H1 (cell line): Measurements from ENCODE around the gene SPOUT1. TPM values are rescaled to one million over a fixed set of nuclear protein-coding genes. Genes with fewer than 3 reads are reported as not detected.

Experiments
- CTCF ChIA-PET: fragments of 300-600 bp; sonication (Branson Sonifier 250); formaldehyde crosslinking; loops from one replicate; lab custom pipeline; 2021; ENCODE audit not compliant: partially characterized antibody; lab: Charles Lee
- POLR2A ChIA-PET: fragments of 300-600 bp; sonication (Branson Sonifier 250); formaldehyde crosslinking; loops from one replicate; lab custom pipeline; 2021; ENCODE audit warnings: inconsistent platforms; ENCODE audit not compliant: partially characterized antibody; lab: Charles Lee
- DNase-seq, 2 experiments: peaks; one replicate each; pipeline versions ENCODE4 v3.0.0 to v3.0.0-alpha.2; 2010 to 2022; ENCODE audit warnings: low spot score in 2 of 2, low read depth in 1 of 2, mixed read lengths in 1 of 2
- FAIRE-seq: peaks from 2 replicates; lab custom pipeline; 2011; peaks lifted over from hg19 to GRCh38; lab: Jason Lieb, UNC
- H2AFZ ChIP-seq: 2 replicates; pipeline ENCODE4 v1.8.1; 2012; ENCODE audit warnings: low read length, inconsistent platforms
- H2AK5ac ChIP-seq: 2 replicates; pipeline ENCODE4 v1.6.1; 2013; ENCODE audit warnings: low read depth, low read length
- H2BK120ac ChIP-seq: replicated peaks from 2 replicates; pipeline ENCODE3; 2013; ENCODE audit warnings: low read depth, low read length, inconsistent platforms
- H2BK12ac ChIP-seq: 2 replicates; pipeline ENCODE4 v1.6.1; 2013; ENCODE audit warnings: low read depth, low read length
- H2BK15ac ChIP-seq: 2 replicates; pipeline ENCODE4 v1.6.1; 2013; ENCODE audit warnings: low read length
- H2BK20ac ChIP-seq: 2 replicates; pipeline ENCODE4 v1.6.1; 2013; ENCODE audit warnings: low read length
- H2BK5ac ChIP-seq: 2 replicates; pipeline ENCODE4 v1.6.1; 2013; ENCODE audit warnings: low read depth, low read length
- H3K14ac ChIP-seq: 2 replicates; pipeline ENCODE4 v1.6.1; 2013; ENCODE audit warnings: inconsistent platforms; ENCODE audit not compliant: insufficient read length
- H3K18ac ChIP-seq: 2 replicates; pipeline ENCODE4 v1.6.1; 2013; ENCODE audit warnings: low read length; ENCODE audit errors: extremely low read depth
- H3K23ac ChIP-seq: 2 replicates; pipeline ENCODE4 v1.6.1; 2013; ENCODE audit warnings: inconsistent platforms; ENCODE audit not compliant: insufficient read length
- H3K23me2 ChIP-seq: 2 replicates; pipeline ENCODE4 v1.6.1; 2013; ENCODE audit warnings: low read depth, low read length
- H3K27ac ChIP-seq: 2 replicates; pipeline ENCODE4 v1.6.1; 2011; ENCODE audit warnings: low read depth, low read length, inconsistent platforms
- H3K27me3 ChIP-seq, 4 experiments: replicated peaks in 1 of 4; 1 replicate in 1 of 4; 2 replicates in 3 of 4; pipeline versions ENCODE4 v1.6.1 to v1.8.1; 2011 to 2013; ENCODE audit warnings: low read length in 3 of 4, mild to moderate bottlenecking in 3 of 4, inconsistent platforms in 2 of 4, mixed read lengths in 2 of 4, moderate library complexity in 1 of 4; ENCODE audit not compliant: control insufficient read depth in 3 of 4, insufficient read depth in 3 of 4; ENCODE audit errors: extremely low read depth in 1 of 4
- H3K36me3 ChIP-seq, 4 experiments: 2 replicates each; pipeline versions ENCODE4 v1.6.1 to v1.8.1; 2011 to 2013; ENCODE audit warnings: mild to moderate bottlenecking in 4 of 4, low read length in 3 of 4, moderate library complexity in 2 of 4, control low read depth in 1 of 4, inconsistent platforms in 1 of 4; ENCODE audit not compliant: insufficient read depth in 4 of 4, control insufficient read depth in 2 of 4
- H3K4ac ChIP-seq: replicated peaks from 2 replicates; pipeline ENCODE3; 2013; ENCODE audit warnings: low read length, low read depth, mixed read lengths, inconsistent platforms; ENCODE audit not compliant: insufficient read length
- H3K4me1 ChIP-seq, 4 experiments: replicated peaks in 1 of 4; 1 replicate in 1 of 4; 2 replicates in 3 of 4; pipeline versions ENCODE4 v1.6.1 to v1.8.1; 2011 to 2013; ENCODE audit warnings: low read length in 3 of 4, inconsistent platforms in 2 of 4, mixed read lengths in 1 of 4; ENCODE audit not compliant: insufficient read depth in 4 of 4, control insufficient read depth in 3 of 4
- H3K4me2 ChIP-seq, 2 experiments: 2 replicates each; pipeline versions ENCODE4 v1.6.1 to v1.8.1; 2011 to 2013; ENCODE audit warnings: low read depth in 2 of 2, low read length in 2 of 2, control low read depth in 1 of 2, inconsistent platforms in 1 of 2, mild to moderate bottlenecking in 1 of 2; ENCODE audit not compliant: insufficient read depth in 1 of 2
- H3K4me3 ChIP-seq, 4 experiments: fragments of 200-600, 300-600 bp in 1 of 4; sonication (generic), shearing (Covaris generic), sonication (Bioruptor Twin) in 1 of 4; 2 replicates each; pipeline versions ENCODE4 v1.5.1 to v1.8.1; 2011 to 2016; ENCODE audit warnings: low read length in 4 of 4, low read depth in 3 of 4, control low read depth in 2 of 4, inconsistent platforms in 2 of 4, mild to moderate bottlenecking in 2 of 4, mixed read lengths in 1 of 4, moderate library complexity in 1 of 4; ENCODE audit not compliant: insufficient read depth in 2 of 4; ENCODE audit errors: extremely low read depth in 1 of 4
- H3K56ac ChIP-seq: replicated peaks from 2 replicates; pipeline ENCODE3; 2013; ENCODE audit warnings: low read depth, mild to moderate bottlenecking, mixed read lengths, low read length, inconsistent platforms; ENCODE audit not compliant: insufficient read length
- H3K79me1 ChIP-seq: 2 replicates; pipeline ENCODE4 v1.6.1; 2013; ENCODE audit warnings: low read depth, low read length, control low read depth
- H3K79me2 ChIP-seq, 2 experiments: 2 replicates each; pipeline versions ENCODE4 v1.6.1 to v1.8.1; 2012 to 2013; ENCODE audit warnings: low read length in 2 of 2, mild to moderate bottlenecking in 2 of 2, inconsistent platforms in 1 of 2; ENCODE audit not compliant: insufficient read depth in 2 of 2, control insufficient read depth in 1 of 2
- H3K9ac ChIP-seq, 4 experiments: replicated peaks in 1 of 4; 1 replicate in 1 of 4; 2 replicates in 3 of 4; pipeline versions ENCODE4 v1.6.1 to v1.8.1; 2011 to 2013; ENCODE audit warnings: low read depth in 3 of 4, low read length in 3 of 4, control low read depth in 2 of 4, mild to moderate bottlenecking in 2 of 4, moderate library complexity in 2 of 4, inconsistent platforms in 1 of 4; ENCODE audit errors: extremely low read depth in 1 of 4
- H3K9me3 ChIP-seq, 2 experiments: 2 replicates each; pipeline versions ENCODE4 v1.6.1 to v1.8.1; 2012 to 2013; ENCODE audit warnings: mild to moderate bottlenecking in 2 of 2, moderate library complexity in 2 of 2, control low read depth in 1 of 2, inconsistent platforms in 1 of 2, low read depth in 1 of 2, low read length in 1 of 2, mixed read lengths in 1 of 2; ENCODE audit not compliant: insufficient read depth in 2 of 2
- H4K20me1 ChIP-seq, 2 experiments: replicated peaks in 1 of 2; 2 replicates each; pipeline versions ENCODE3 to v1.8.1; 2011 to 2013; ENCODE audit warnings: inconsistent platforms in 2 of 2, low read length in 2 of 2, mild to moderate bottlenecking in 1 of 2; ENCODE audit not compliant: insufficient read depth in 2 of 2, control insufficient read depth in 1 of 2
- H4K5ac ChIP-seq: 2 replicates; pipeline ENCODE4 v1.6.1; 2013; ENCODE audit warnings: low read length, low read depth, mixed read lengths, inconsistent platforms; ENCODE audit not compliant: insufficient read length
- H4K8ac ChIP-seq: 2 replicates; pipeline ENCODE4 v1.8.0; 2013; ENCODE audit warnings: mild to moderate bottlenecking, moderate library complexity, low read length, inconsistent platforms; ENCODE audit not compliant: insufficient read depth; ENCODE audit errors: extremely low read depth
- H4K91ac ChIP-seq: replicated peaks from 2 replicates; pipeline ENCODE3; 2013; ENCODE audit warnings: low read length, mixed read lengths, inconsistent platforms; ENCODE audit not compliant: insufficient read length
- CTBP2 ChIP-seq: IDR thresholded peaks from 2 replicates; pipeline ENCODE4 v1.7.0; 2011; ENCODE audit warnings: borderline replicate concordance, mild to moderate bottlenecking, moderate library complexity, mixed read lengths, low read length; ENCODE audit not compliant: insufficient read depth, insufficient read length
- GABPA ChIP-seq: IDR thresholded peaks from 2 replicates; pipeline ENCODE4 v1.6.1; 2011; ENCODE audit warnings: mild to moderate bottlenecking, low read length, moderate library complexity, borderline replicate concordance; ENCODE audit not compliant: insufficient read depth
- KDM4A ChIP-seq: IDR thresholded peaks from one replicate; pipeline ENCODE4 v1.7.1; 2012; ENCODE audit warnings: low read depth, mild to moderate bottlenecking, moderate library complexity, low read length, inconsistent platforms; ENCODE audit not compliant: severe bottlenecking
- POLR2AphosphoS5 ChIP-seq: IDR thresholded peaks from 2 replicates; pipeline ENCODE4 v1.6.1; 2011; ENCODE audit warnings: low read depth, low read length
- SP2 ChIP-seq: IDR thresholded peaks from 2 replicates; pipeline ENCODE4 v1.6.1; 2012; ENCODE audit warnings: mild to moderate bottlenecking, low read length, inconsistent platforms
- SRF ChIP-seq: IDR thresholded peaks from 2 replicates; pipeline ENCODE4 v1.6.1; 2011; ENCODE audit warnings: mild to moderate bottlenecking, low read depth, low read length, moderate library complexity
- TBP ChIP-seq: IDR thresholded peaks from 2 replicates; pipeline ENCODE4 v1.6.1; 2011; ENCODE audit warnings: low read depth, low read length, improper control_type of control experiment
- WGBS, 2 experiments: shearing (Covaris generic) in 1 of 2; methylation state at CpG; one replicate each; pipeline versions ENCODE4 v1.1.6 to v1.1.7; 2013 to 2015; ENCODE audit warnings: low lambda C conversion rate in 2 of 2, mixed read lengths in 2 of 2, inconsistent platforms in 1 of 2, low coverage in 1 of 2, missing lambda C conversion rate in 1 of 2; ENCODE audit not compliant: insufficient replicate concordance in 2 of 2, insufficient coverage in 1 of 2, insufficient read length in 1 of 2; ENCODE audit errors: extremely low coverage in 1 of 2, missing lambda C conversion rate in 1 of 2; 5-methylcytosine and 5-hydroxymethylcytosine counted together
- polyA plus RNA-seq, 7 experiments: library from polyadenylated mRNA; depleted of rRNA in 3 of 7; stranded (reverse) in 5 of 7; unstranded in 2 of 7; fragments of >200 nt in 5 of 7; fragments of 200-250 nt in 2 of 7; gene quantifications; 1 replicate in 5 of 7; 2 replicates in 1 of 7; 4 replicates in 1 of 7; pipeline versions ENCODE4 v1.2.1 to v1.2.3, GENCODE V29; 2011 to 2013; ENCODE audit warnings: missing spikeins in 2 of 7, mixed read lengths in 2 of 7
- total RNA-seq: library from RNA; stranded (reverse); fragmentation: NEBNext Ultra II Directional; extraction: Animal tissue kit (Norgen Biotek cat#: 25700); gene quantifications from 2 replicates; pipeline ENCODE4 v1.2.1, GENCODE V29; 2021
- TF ChIP-seq, protein P1 (sequence below): IDR thresholded peaks from 2 replicates; pipeline ENCODE4 v1.6.1; 2011; ENCODE audit warnings: low read length, improper control_type of control experiment

Gene SPOUT1
- total and polyA plus RNA-seq, 2 of the 8 experiments (the other 6 are each of a cell fraction or from before 2014, with no cell fraction given), result 69.2 to 77.8 TPM

DNA sequence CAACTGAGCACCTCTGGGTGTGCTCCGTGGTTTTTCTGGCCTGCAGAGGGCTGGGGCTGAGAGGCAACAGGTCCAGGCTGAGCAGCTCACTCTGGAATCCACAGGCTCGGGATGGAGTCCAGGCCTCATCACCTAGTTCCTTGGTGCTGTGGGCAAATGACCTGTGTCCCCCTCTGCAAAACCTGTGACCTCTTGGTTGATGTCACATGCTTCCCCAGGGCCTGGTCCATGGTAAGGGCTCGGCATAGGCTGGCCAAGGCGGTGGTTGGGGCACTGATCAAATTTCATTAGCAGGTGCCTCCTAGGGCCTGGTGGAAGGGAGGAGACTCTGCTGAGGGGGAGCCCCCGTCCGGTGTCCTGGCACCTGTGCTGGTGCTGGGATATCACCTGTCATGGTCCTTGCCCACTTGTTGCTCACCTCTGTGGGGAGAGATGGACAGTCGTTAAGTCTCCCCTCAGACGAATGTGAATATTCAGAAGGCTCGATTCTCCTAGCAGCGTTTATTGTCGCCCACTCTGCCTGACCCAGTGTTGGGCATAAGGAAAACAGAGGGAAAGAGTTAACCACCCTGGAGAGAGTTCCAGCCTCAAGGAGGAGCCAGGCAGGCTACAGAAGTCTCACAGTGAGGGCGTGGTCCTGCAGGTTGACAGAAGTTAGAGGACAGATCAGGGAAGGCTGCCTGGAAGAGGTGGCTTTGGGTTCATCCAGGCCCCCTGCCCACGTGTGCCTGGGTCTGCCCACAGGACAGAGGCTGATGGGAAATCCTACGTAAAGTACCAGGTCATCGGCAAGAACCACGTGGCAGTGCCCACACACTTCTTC is 7.8 kb downstream of the SPOUT1 start:
- peaks cover 24 to 52% (median 45%) of the 10 kb centered on the region in 4 experiments for H3K36me3 ChIP-seq

More for the DNA sequence above, 7.8 kb downstream of the SPOUT1 start:
- Histone ChIP-seq H2BK5ac (peak overlapping the region; percentile 16; the same call in 1 of the 2 replicates), H3K14ac (no peak overlapping the region), H3K18ac (no peak overlapping the region), H3K9me3 (no peaks in the 10 kb centered on the region), H3K23ac (no peak overlapping the region), H3K23me2 (peaks cover 7% of the 10 kb centered on the region; the same call in 1 of the 2 replicates), H4K91ac (no peak overlapping the region), H2BK15ac (no peak overlapping the region), H2BK12ac (no peak overlapping the region), H3K4ac (no peak overlapping the region), H2BK120ac (no peak overlapping the region), H3K9ac (no peak overlapping the region), H3K79me1 (no peaks in the 10 kb centered on the region; the same call in 1 of the 2 replicates), H3K56ac (no peak overlapping the region), H2AFZ (no peak overlapping the region), H2AK5ac (no peak overlapping the region), H4K20me1 (peaks cover 5 to 26% of the 10 kb centered on the region in 2 experiments), H3K27ac (no peak overlapping the region), H4K8ac (no peak overlapping the region), H3K27me3 (no peaks in the 10 kb centered on the region), H3K4me3 (no peak overlapping the region), H3K4me2 (no peak overlapping the region), H3K4me1 (peaks cover 0 to 11% (median 3%) of the 10 kb centered on the region in 4 experiments; a peak in 2 of 7 replicates), H4K5ac (no peak overlapping the region)
- FAIRE-seq, result no peak
- no peak for DNase-seq
- CTCF ChIA-PET, result interaction anchor here (1.3 kb wide), 1 partner anchor 106 kb away, joined by 3 read pairs; no protein-coding TSS in a partner anchor
- TF ChIP-seq CTBP2 (no peak), SP2 (no peak), POLR2AphosphoS5 (0 out of 2 replicates have a peak, but pooled peaks have one; percentile 17), KDM4A (no peak), TBP (no peak), SRF (no peak), GABPA (no peak)
- TF ChIP-seq, protein P1, sequence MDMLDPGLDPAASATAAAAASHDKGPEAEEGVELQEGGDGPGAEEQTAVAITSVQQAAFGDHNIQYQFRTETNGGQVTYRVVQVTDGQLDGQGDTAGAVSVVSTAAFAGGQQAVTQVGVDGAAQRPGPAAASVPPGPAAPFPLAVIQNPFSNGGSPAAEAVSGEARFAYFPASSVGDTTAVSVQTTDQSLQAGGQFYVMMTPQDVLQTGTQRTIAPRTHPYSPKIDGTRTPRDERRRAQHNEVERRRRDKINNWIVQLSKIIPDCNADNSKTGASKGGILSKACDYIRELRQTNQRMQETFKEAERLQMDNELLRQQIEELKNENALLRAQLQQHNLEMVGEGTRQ, result no peak
- TF ChIP-seq, all 59 proteins: peak for 1
- H3K79me2 ChIP-seq, result no peaks in the 10 kb centered on the region
- 91% methylated on average over 14 of the region's 16 CpGs; no CpG with 5 or more reads in 1 of the 2 experiments for WGBS, 2 experiments
- POLR2A ChIA-PET, result interaction anchor here (0.6 to 5.1 kb wide), 4 partner anchors 10 to 102 kb away, joined by 3 to 37 read pairs (median 4); no protein-coding TSS in a partner anchor
- no peak overlapping the region for H2BK20ac ChIP-seq
